Neutrophil (primary cell): ENCODE results near the gene NIM1K.

Experiments
- H3K27ac ChIP-seq: fragments of 200-600 bp; sonication (generic); 2 replicates; pipeline ENCODE4 v1.5.1; 2016; ENCODE audit warnings: mild to moderate bottlenecking, moderate library complexity
- H3K27me3 ChIP-seq: fragments of 200-600 bp; sonication (generic); 2 replicates; pipeline ENCODE4 v1.6.0; 2016; ENCODE audit warnings: mild to moderate bottlenecking
- H3K36me3 ChIP-seq: fragments of 200-600 bp; sonication (generic); 2 replicates; pipeline ENCODE4 v1.5.1; 2017
- H3K4me1 ChIP-seq, 2 experiments: fragments of 200-600 bp in 1 of 2; sonication (generic) in 1 of 2; 1 replicate in 1 of 2; 2 replicates in 1 of 2; pipeline versions ENCODE4 v1.5.1 to v1.6.1; 2013 to 2016; ENCODE audit warnings: low read depth in 1 of 2, low read length in 1 of 2, mild to moderate bottlenecking in 1 of 2, moderate library complexity in 1 of 2; ENCODE audit not compliant: control insufficient read depth in 1 of 2, insufficient read depth in 1 of 2
- H3K4me3 ChIP-seq, 2 experiments: fragments of 200-600 bp in 1 of 2; sonication (generic) in 1 of 2; 1 replicate in 1 of 2; 2 replicates in 1 of 2; pipeline ENCODE4 v1.5.1; 2013 to 2016; ENCODE audit warnings: low read depth in 1 of 2, low read length in 1 of 2, mild to moderate bottlenecking in 1 of 2, moderate library complexity in 1 of 2
- H3K9me3 ChIP-seq: fragments of 200-600 bp; sonication (generic); 2 replicates; pipeline ENCODE4 v1.5.1; 2016
- TF ChIP-seq, protein P1 (sequence below): fragments of 200-600 bp; sonication (generic); IDR thresholded peaks from 2 replicates; pipeline ENCODE4 v1.5.1; 2016; ENCODE audit warnings: antibody characterized with exemption

The NIM1K gene

DNA sequence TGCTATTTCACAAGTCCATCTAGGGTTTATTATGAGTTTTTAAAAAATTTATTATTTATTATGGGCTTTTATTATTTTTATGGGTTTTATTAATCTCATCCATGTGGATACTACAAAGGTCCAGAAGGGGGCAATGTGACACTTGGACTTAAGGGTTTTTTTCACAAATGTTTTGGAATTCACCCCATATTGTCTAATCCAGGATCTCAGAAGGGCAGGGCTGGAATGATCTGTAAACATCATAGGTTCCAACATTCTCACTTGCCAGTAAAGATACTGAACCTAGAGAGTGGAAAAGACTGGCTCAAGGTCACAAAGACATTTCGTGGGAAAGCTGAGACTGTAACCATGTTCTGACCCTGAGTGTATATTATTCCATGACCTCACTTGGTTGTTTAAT, 35.6 kb downstream of the NIM1K start:
- no peaks in the 10 kb centered on the region for H3K4me1 ChIP-seq
- H3K9me3 ChIP-seq = no peaks in the 10 kb centered on the region
- H3K27ac ChIP-seq = no peak overlapping the region
- H3K36me3 ChIP-seq = no peaks in the 10 kb centered on the region
- TF ChIP-seq, protein P1, sequence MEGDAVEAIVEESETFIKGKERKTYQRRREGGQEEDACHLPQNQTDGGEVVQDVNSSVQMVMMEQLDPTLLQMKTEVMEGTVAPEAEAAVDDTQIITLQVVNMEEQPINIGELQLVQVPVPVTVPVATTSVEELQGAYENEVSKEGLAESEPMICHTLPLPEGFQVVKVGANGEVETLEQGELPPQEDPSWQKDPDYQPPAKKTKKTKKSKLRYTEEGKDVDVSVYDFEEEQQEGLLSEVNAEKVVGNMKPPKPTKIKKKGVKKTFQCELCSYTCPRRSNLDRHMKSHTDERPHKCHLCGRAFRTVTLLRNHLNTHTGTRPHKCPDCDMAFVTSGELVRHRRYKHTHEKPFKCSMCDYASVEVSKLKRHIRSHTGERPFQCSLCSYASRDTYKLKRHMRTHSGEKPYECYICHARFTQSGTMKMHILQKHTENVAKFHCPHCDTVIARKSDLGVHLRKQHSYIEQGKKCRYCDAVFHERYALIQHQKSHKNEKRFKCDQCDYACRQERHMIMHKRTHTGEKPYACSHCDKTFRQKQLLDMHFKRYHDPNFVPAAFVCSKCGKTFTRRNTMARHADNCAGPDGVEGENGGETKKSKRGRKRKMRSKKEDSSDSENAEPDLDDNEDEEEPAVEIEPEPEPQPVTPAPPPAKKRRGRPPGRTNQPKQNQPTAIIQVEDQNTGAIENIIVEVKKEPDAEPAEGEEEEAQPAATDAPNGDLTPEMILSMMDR = no peak
- H3K27me3 ChIP-seq = no peaks in the 10 kb centered on the region
- H3K4me3 ChIP-seq = no peak overlapping the region

DNA sequence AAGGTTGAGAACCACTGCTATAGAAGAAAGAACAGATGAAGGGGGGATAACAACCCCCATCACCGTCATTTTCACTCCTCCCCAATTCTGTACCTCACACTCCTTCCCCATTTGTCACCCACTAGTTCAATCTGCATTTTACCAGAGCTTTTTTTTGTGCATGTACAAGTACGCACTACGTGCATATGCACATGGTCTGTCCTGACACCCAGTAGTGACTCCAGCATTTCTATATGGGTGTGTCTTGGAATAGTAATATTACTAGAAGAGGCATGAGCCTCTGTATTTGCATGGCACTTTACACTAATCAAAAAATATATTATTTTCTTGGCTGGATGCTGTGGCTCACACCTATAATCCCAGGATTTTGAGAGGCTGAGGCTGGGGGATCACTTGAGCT, 38.7 kb downstream of the NIM1K start:
- Histone ChIP-seq H3K4me3 (no peak overlapping the region), H3K27me3 (no peaks in the 10 kb centered on the region), H3K36me3 (no peaks in the 10 kb centered on the region), H3K4me1 (no peaks in the 10 kb centered on the region), H3K27ac (no peak overlapping the region), H3K9me3 (no peaks in the 10 kb centered on the region)
- TF ChIP-seq, protein P1 = no peak

DNA sequence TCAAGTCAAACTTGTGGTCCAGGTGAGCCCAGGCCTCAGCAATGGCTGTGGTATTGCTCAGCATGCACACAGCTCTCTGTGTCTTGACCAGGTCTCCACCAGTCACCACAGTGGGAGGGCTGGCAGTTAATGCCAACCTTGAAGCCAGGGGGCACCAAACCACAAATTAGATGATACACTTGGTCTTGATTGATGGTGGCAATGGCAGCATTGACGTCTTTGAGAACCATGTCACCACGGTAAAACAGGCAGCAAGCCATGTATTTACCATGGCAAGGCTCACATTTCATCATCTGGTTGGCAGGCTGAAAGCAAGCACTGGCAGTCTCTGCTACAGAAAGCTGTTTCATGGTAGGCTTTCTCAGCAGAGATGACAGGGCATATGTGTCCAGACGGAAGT, 40.0 kb downstream of the NIM1K start:
- Histone ChIP-seq H3K4me3 (no peak overlapping the region), H3K27ac (no peak overlapping the region), H3K4me1 (no peaks in the 10 kb centered on the region), H3K27me3 (no peaks in the 10 kb centered on the region), H3K9me3 (no peaks in the 10 kb centered on the region), H3K36me3 (no peaks in the 10 kb centered on the region)
- TF ChIP-seq, protein P1 = no peak

DNA sequence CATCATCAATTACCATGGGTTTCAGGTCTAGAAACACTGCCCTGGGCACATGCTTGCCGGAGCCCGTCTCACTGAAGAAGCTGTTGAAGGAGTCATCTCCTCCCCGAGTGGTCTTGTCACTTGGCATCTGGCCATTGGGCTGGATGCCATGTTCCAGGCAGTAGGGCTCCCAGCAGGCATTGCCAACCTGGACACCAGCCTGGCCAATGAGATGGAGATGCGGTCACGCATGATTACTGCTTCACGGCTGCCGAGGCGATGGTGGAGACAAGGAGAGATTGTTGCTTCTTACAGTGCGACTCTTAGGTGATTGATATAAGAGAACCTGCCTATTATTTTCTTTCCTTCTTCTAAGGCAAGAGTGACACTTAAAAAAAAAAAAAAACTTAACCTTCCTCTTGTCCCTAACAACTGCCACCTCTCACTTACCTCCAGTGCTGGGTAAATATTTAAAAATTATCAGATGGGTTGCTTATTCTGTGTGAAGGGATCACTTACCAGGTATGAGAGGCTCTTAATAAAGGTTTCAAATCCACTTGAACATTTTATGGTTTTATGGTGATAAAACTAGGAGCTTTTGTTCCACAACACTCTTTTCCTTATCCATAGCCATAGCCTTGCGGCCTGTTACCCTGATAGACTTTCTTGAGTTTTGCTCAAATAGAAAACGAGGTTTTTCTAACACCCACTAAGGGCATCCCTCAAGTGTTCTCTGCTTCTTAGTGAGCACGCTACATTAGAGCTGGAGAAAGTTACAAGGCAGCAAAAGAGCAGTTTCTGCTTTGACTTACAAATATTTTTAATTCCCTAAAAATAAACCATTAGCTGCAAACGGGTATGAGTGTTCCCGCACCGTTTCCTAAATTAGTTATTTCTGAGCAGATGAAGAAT, 41.2 kb downstream of the NIM1K start:
- no peaks in the 10 kb centered on the region for H3K9me3 ChIP-seq
- H3K36me3 ChIP-seq = no peaks in the 10 kb centered on the region
- TF ChIP-seq, protein P1 = no peak
- H3K4me1 ChIP-seq = no peaks in the 10 kb centered on the region
- H3K27ac ChIP-seq = no peak overlapping the region
- no peak overlapping the region for H3K4me3 ChIP-seq
- H3K27me3 ChIP-seq = no peaks in the 10 kb centered on the region

DNA sequence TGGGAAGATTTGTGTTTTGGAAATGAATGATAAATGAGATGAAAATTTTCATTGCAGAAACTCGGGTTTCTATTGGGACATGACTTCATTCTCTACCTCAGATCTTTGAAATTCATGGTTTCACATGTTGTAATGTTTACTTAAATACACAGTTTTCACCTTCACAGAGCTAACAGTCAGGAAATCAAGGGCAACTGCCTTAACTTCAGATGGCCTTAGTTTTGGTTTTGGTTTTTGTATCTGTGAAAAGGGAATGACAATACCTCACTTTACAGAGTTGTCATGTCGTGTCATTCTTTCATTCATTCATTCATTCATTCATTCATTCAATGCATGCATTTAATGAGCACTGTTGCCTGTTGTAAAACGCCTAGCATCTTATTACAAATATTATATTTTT, 41.9 kb downstream of the NIM1K start:
- H3K4me1 ChIP-seq = no peaks in the 10 kb centered on the region
- no peaks in the 10 kb centered on the region for H3K9me3 ChIP-seq
- TF ChIP-seq, protein P1 = no peak
- no peaks in the 10 kb centered on the region for H3K27me3 ChIP-seq
- H3K27ac ChIP-seq = no peak overlapping the region
- H3K4me3 ChIP-seq = no peak overlapping the region
- H3K36me3 ChIP-seq = no peaks in the 10 kb centered on the region
